HG03439 (cell line): ENCODE results near the gene SUGP2.

ENCODE experiments used
- ATAC-seq: cut with Tn5 transposase; IDR thresholded peaks from one replicate; pipeline ENCODE4 v1.9.1; 2021; ENCODE audit warnings: mild to moderate bottlenecking, moderate library complexity; ENCODE audit not compliant: unreplicated experiment

The SUGP2 gene

GRCh38 chr19:19059837-19060611 is 26.7 kb upstream of the SUGP2 start:
- no peak for ATAC-seq

GRCh38 chr19:19059018-19059836 is 25.9 kb upstream of the SUGP2 start:
- ATAC-seq = no peak

GRCh38 chr19:19057720-19058119 is 24.4 kb upstream of the SUGP2 start:
- ATAC-seq = no peak

GRCh38 chr19:19057317-19057716 is 24.0 kb upstream of the SUGP2 start:
- no peak for ATAC-seq

- ATAC-seq = no peak
These were observed 23.4 kb upstream of the SUGP2 start for GRCh38 chr19:19056636-19057275.

- no peak for ATAC-seq
These were observed 22.4 kb upstream of the SUGP2 start for GRCh38 chr19:19055701-19056100.

- no peak for ATAC-seq
These were observed 21.7 kb upstream of the SUGP2 start for GRCh38 chr19:19054939-19055440.

- ATAC-seq = no peak
These were observed 21.1 kb upstream of the SUGP2 start for GRCh38 chr19:19054315-19054938.

- ATAC-seq = no peak
These were observed 20.4 kb upstream of the SUGP2 start for GRCh38 chr19:19053508-19054314.

- no peak for ATAC-seq
These were observed 19.6 kb upstream of the SUGP2 start for GRCh38 chr19:19052921-19053320.

GRCh38 chr19:19051478-19052213 is 18.3 kb upstream of the SUGP2 start:
- ATAC-seq = no peak

GRCh38 chr19:19050731-19051130 is 17.4 kb upstream of the SUGP2 start:
- ATAC-seq = no peak

- ATAC-seq = no peak
These were observed 16.8 kb upstream of the SUGP2 start for GRCh38 chr19:19050104-19050503.

GRCh38 chr19:19049406-19049805 is 16.1 kb upstream of the SUGP2 start:
- no peak for ATAC-seq

GRCh38 chr19:19043881-19044280 is 10.6 kb upstream of the SUGP2 start:
- no peak for ATAC-seq

GRCh38 chr19:19043481-19043880 is 10.2 kb upstream of the SUGP2 start:
- no peak for ATAC-seq

GRCh38 chr19:19042732-19043280 is 9.5 kb upstream of the SUGP2 start:
- ATAC-seq = no peak

GRCh38 chr19:19040417-19040816 is 7.1 kb upstream of the SUGP2 start:
- no peak for ATAC-seq

GRCh38 chr19:19039901-19040300 is 6.6 kb upstream of the SUGP2 start:
- no peak for ATAC-seq
